SK-MEL-5 (cell line): ENCODE measurements around the gene WDR70. TPM values are rescaled to one million over a fixed set of nuclear protein-coding genes. Genes with fewer than 3 reads are reported as not detected.

ENCODE experiments used
- DNase-seq: peaks from one replicate; pipeline ENCODE4 v3.0.0-alpha.2; 2016; ENCODE audit warnings: low read depth, low spot score
- in situ Hi-C: cut with HindIII; loops from 2 replicates; pipeline ENCODE4 v1.10.0; 2016; ENCODE audit warnings: low sequenced_read_pairs, high pct_unique_total_duplicates, low pct_unique_long_range_greater_than_20kb
- total RNA-seq: library from RNA; depleted of rRNA; stranded (reverse); fragments of >200 nt; shearing (Covaris generic); gene quantifications from 2 replicates; pipeline ENCODE4 v1.2.3, GENCODE V29; 2014

WDR70 gene
- total RNA-seq, 1 experiment from 2014 or later = 45.6 TPM

- DNase-seq = peak; percentile 40
- in situ Hi-C loops = no loop called here
Measured at GRCh38 chr5:37717613-37718431, 338.7 kb downstream of the WDR70 start.

- DNase-seq = no peak
- in situ Hi-C loops = no loop called here
Measured at GRCh38 chr5:37720550-37720952, 341.4 kb downstream of the WDR70 start.

GRCh38 chr5:37721447-37721871 is 342.3 kb downstream of the WDR70 start:
- in situ Hi-C loops = no loop called here
- no peak for DNase-seq

- in situ Hi-C loops = no loop called here
- peak; percentile 84 for DNase-seq
Measured at GRCh38 chr5:37722236-37723161, 343.4 kb downstream of the WDR70 start.

- peak; percentile 85 for DNase-seq
Measured at GRCh38 chr5:37723162-37723961, 344.2 kb downstream of the WDR70 start.

GRCh38 chr5:37724395-37725125 is 345.4 kb downstream of the WDR70 start:
- in situ Hi-C loops = no loop called here
- DNase-seq = no peak

More at GRCh38 chr5:37723162-37723961, 344.2 kb downstream of the WDR70 start:
- in situ Hi-C loops = no loop called here

- no peak for DNase-seq
- in situ Hi-C loops = no loop called here
Measured at GRCh38 chr5:37725185-37725584, 346.1 kb downstream of the WDR70 start.

- in situ Hi-C loops = no loop called here
- DNase-seq = no peak
Measured at GRCh38 chr5:37727238-37727637, 348.1 kb downstream of the WDR70 start.

GRCh38 chr5:37730896-37731455 is 351.9 kb downstream of the WDR70 start:
- in situ Hi-C loops = no loop called here
- DNase-seq = no peak

GRCh38 chr5:37734114-37734513 is 355.0 kb downstream of the WDR70 start:
- no peak for DNase-seq
- in situ Hi-C loops = no loop called here

GRCh38 chr5:37735649-37736347 is 356.7 kb downstream of the WDR70 start:
- in situ Hi-C loops = no loop called here
- peak; percentile 94 for DNase-seq

- no peak for DNase-seq
- in situ Hi-C loops = no loop called here
Measured at GRCh38 chr5:37736397-37736796, 357.3 kb downstream of the WDR70 start.

- in situ Hi-C loops = no loop called here
- peak; percentile 43 for DNase-seq
Measured at GRCh38 chr5:37737326-37738056, 358.4 kb downstream of the WDR70 start.

GRCh38 chr5:37738057-37738691 is 359.1 kb downstream of the WDR70 start:
- in situ Hi-C loops = no loop called here
- DNase-seq = peak; percentile 96

GRCh38 chr5:37738865-37739488 is 359.9 kb downstream of the WDR70 start:
- no peak for DNase-seq
- in situ Hi-C loops = no loop called here
